Effector CD4-positive, alpha-beta T cell (primary cell): ENCODE results near the gene SMC1A.
A peak's percentile ranks its signal among the peaks of the same experiment; 100 is the strongest.
"Not testable (repeated sequence)": the region's sequence is repeated elsewhere in the genome, so short reads cannot be mapped to it uniquely, and the experiment has no call there.

Source experiments
- DNase-seq: peaks from one replicate; pipeline ENCODE4 v3.0.0-alpha.2; 2020
- total RNA-seq: gene quantifications from one replicate; lab custom pipeline; 2026; lab: John Stamatoyannopoulos, UW

Gene SMC1A
- 98.9 reads per million, percentile 82 among the genes with 10 or more reads in this experiment for total RNA-seq

DNA sequence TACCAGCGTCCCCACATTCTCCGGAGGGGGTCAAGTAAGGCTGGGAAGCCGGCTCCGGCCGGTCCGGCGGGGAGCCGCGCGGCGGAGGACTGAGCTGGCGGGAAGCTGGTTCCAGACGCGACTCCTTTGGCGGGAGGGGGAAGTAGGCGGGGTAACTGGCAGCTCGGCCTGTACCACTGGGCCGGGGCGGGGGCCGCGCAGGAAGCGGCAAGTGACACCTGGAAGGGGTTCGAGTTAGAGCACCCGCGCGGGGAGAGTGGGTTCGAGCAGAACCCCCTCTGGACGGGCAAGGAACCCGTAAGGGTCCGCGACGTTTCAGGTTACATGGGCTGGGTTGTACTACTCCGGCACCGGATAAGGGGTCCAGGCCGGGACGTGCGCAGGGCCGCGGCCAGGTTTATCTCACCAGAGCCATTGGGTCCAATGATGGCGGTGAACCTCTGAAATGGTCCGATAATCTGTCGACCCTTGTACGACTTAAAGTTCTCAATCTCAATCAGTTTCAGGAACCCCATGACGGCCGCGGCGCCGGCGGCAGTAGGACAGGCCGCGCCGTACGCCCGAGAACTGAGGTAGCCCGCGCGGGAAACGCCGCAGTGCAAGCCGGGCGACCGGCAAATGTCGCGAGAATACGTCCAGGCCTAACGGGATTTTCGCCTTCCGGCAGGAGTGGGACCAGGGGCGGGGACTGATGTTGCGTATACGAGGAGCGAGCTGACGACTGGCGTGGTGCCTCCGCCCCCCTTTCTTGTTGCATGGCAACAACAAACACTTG is at the start of gene SMC1A:
Gene SMC1A, minus strand, starts transcription at position 569 of the 775 bp plus-strand sequence. Its CDS starts 54 bp downstream, at position 515.
- DNase-seq: peak; percentile 99

GRCh38 chrX:53471346-53471745 is 48.9 kb upstream of the SMC1A start:
- no peak for DNase-seq

DNA sequence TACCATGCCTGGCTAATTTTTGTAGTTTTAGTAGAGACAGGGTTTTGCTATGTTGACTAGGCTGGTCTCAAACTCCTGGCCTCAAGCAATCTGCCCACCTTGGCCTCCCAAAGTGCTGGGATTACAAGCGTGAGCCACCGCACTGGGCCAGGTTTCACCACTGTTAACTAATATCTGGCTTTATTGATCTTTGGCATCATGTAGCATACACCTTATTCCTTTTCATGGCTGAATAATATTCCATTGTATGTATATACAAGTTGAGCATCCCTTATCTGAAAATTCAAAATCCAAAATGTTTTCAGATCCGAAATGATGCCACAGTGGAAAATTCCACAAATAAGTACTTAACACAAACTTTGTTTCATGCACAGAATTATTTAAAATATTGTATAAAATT is 46.2 kb upstream of the SMC1A start:
- not testable (repeated sequence) for DNase-seq

DNA sequence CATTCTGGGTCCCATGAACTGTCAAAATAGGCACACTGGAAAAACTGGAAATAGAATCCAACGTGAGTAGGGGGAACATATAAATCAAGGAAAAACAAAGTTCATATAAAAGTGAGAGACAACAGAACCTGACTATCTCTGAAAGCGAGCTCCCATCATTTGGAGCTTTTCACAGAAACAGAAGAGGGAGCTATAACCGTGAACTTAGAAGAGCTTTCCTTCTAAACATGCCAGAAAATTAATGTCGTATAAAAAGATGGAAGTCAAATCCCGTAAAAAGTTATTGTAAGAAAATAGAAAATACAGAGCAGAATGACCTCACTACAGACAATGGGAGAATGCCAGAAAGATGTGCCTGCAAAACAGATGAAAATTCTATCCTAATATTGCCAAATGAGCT is 35.6 kb upstream of the SMC1A start:
- DNase-seq: no peak

- DNase-seq: no peak
Observed at GRCh38 chrX:53456254-53456653, 33.8 kb upstream of the SMC1A start.

DNA sequence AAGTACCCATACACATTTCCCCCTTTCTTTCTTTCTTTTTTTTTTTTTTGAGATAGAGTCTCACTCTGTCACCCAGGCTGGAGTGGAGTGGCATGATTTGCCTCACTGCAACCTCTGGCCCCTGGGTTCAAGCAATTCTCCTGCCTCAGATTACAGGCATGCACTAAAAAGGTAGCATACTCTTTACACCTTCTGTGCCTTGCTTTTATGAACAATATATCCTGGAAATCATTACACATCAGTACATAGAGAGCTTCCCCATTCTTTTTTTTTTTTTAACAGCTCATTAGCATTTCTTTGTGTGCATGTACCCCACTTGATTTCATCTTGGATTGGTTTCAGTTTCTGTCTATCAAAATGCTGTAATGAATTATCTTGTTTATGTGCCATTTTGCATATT is 30.4 kb upstream of the SMC1A start:
- no peak for DNase-seq

DNA sequence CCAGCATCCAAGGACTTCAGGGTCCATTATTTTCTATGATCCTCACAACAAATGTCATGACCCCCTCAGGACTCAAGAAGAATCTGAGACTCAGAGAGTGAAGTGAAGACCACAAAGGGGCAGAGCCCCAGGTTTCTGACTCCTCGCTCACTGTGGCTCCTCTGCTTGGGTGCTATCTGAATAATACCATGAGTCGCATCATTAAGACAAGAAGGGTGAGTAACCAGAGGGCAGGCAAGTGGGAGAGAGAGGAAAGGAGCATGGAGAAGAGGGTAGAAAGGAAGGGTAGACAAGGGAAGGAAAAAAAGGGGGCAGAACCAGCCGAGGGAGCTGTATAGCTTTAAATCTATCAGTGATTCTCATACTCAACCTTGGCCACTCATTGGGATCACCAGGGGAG is 27.2 kb upstream of the SMC1A start:
- no peak for DNase-seq

DNA sequence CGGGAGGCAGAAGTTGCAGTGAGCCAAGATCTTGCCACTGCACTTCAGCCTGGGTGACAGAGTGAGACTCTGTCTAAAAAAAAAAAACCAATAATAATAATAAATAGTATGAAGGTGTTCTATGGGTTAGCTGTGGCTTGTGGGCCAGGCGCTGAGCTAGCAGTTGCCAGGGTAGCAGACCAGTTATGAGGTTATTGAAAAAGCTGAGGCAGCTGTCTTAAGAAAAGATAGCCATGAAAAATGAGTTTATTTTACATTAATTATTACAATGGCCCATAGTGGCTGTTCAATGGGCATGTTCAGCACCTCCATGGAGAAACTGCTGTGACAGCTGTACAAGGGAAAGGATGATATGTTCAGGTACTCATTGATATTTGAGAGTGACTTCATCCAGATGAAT is 25.0 kb upstream of the SMC1A start:
- DNase-seq: no peak

GRCh38 chrX:53445977-53446376 is 23.5 kb upstream of the SMC1A start:
- no peak for DNase-seq

- no peak for DNase-seq
Observed at GRCh38 chrX:53442322-53442631, 19.8 kb upstream of the SMC1A start.

DNA sequence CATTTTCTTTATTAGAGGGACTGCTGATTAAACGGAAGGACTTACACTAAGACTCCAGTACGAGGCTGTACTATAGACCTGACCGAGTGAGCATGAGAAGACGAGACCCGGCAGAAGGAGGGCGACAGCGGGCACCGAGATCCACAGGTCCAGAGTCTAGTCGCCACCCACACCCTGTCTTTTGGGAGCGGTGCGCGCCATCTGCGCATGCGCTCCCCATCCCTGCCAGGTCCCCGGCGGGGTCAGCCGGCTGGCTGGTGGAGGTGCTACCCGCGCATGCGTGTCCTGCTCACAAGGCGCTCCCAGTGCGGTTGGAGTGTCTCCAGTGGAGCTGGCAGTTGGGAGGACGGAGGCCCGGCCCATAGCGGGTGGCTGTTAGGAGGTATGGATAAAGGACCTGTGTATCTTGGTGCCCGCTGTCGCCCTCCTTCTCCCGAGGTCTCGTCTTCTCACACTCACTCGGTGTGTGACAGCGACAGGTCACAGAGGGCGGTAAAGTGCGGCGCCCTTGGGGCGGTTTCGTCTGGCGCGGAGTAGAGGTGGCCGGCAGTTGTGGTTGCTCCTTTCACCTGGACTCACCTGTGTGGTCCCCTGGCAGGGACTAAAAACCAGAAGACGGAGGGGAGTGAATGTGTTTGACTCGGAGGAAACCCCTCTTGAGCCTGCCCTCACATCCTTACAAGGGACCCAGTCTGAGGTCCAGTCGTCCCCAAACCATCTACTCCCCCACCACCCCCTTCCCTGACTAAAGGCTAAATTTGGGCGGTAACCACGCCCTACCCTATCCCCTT is 19.3 kb upstream of the SMC1A start:
- DNase-seq: peak; percentile 55

- DNase-seq: no peak
Observed at GRCh38 chrX:53440621-53441517, 18.4 kb upstream of the SMC1A start.

DNA sequence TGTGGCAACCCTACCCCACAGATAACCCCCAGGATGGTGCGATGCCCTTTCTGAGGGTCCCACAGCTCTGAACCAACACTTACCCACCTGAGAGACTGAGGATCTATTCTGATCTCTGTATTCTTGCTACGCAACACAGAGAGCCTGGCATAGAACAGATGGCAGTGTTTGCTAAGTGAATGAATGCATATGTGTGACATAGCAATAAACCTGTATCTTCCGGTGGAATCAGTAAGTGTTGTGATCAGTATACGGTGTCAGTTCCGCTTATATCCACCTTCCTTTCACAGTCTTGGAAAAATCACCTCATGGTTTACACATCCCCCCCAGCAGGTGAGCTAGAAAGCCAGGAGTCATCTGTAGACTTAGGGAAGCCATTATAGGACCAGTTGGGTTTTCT is 17.6 kb upstream of the SMC1A start:
- no peak for DNase-seq

- DNase-seq: no peak
Observed at GRCh38 chrX:53438832-53439230, 16.4 kb upstream of the SMC1A start.

GRCh38 chrX:53438174-53438831 is 15.8 kb upstream of the SMC1A start:
- no peak for DNase-seq

DNA sequence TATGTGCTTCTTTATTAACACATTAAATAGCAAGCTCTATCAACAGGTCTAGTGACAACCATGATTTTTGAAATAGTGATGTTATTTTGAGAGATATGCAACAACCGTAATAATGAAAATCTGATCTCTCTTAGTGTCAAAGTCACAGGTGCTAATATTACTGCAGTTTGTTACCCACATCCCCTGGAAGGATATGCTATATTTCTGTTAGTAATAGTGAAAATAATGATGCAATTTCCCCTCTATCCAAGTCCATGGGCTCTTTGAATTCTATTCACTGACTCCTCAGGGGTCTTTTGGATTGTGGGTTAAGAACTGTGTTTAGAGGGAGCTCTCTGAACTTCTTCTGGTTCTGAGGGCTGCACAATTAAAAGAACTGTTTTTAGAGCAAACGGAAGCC is 14.8 kb upstream of the SMC1A start:
- no peak for DNase-seq

DNA sequence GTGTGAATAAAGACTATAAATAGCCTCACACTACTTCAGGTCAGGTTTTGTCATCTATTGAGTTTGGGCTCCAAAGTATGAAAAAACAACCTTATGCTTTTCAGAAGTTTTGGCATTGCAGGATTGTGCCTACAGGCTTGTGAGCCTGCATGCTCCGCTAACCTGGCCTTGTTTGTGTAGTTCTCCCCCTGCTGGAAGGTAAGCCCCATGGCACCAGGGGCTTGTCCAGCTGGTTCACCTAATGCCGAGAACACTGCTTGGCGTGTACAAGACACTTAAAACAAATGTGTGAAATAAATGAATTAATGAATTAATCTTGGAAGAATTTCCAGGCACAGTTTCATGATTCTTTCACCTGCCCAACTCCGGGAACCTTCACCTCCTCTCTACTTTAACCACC is 13.5 kb upstream of the SMC1A start:
- peak; percentile 64 for DNase-seq

GRCh38 chrX:53433651-53434639 is 11.5 kb upstream of the SMC1A start, which contains the start of gene HSD17B10:
HSD17B10 (minus strand) TSS chrX:53434370; CDS start chrX:53434345, 25 bp downstream.
- DNase-seq: peak; percentile 83

DNA sequence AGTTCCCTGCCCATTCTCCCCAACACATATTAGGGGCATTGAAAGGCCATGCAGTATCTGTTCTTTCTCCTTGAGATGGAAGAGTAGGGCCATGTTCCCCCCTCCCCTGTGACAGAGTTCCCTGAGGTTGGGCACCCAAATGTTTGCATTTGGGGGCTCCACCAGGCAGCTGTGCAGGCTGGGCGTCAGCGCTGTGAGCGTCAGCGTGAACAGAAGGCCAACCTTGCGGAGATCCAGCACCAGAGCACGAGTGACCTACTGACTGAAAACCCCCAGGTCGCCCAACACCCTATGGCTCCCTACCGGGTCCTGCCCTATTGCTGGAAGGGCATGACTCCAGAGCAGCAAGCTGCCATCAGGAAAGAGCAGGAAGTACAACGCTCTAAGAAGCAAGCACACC is 7.8 kb upstream of the SMC1A start:
- no peak for DNase-seq

GRCh38 chrX:53429755-53430154 is 7.3 kb upstream of the SMC1A start:
- DNase-seq: no peak

- DNase-seq: no peak
Observed at GRCh38 chrX:53422861-53423306, 430 bp upstream of the SMC1A start, which contains the start of gene RIBC1. RIBC1 (plus strand) TSS chrX:53422873; CDS start chrX:53426277, 3,404 bp downstream.
